ENCODE measurements around the gene BAIAP2L1.

Gene BAIAP2L1

GRCh38 chr7:98354052-98354451, 46.8 kb downstream of the BAIAP2L1 start:
- no peak for DNase-seq (ENCODE audit: low spot score)
- no peak for TF ChIP-seq CTCF (IDR thresholded peaks at IDR 0.05; ENCODE audit: extremely low read depth, missing control alignments)

- no peak for TF ChIP-seq CTCF (IDR thresholded peaks at IDR 0.05; ENCODE audit: extremely low read depth, missing control alignments)
- no peak for DNase-seq (ENCODE audit: low spot score)
Measured at GRCh38 chr7:98352621-98353020, 48.3 kb downstream of the BAIAP2L1 start.

- DNase-seq (ENCODE audit: low spot score): no peak
- no peak for TF ChIP-seq CTCF (IDR thresholded peaks at IDR 0.05; ENCODE audit: extremely low read depth, missing control alignments)
Measured at GRCh38 chr7:98351136-98351535, 49.8 kb downstream of the BAIAP2L1 start.

GRCh38 chr7:98348726-98349474, 52.0 kb downstream of the BAIAP2L1 start:
- DNase-seq (ENCODE audit: low spot score): no peak
- TF ChIP-seq CTCF (IDR thresholded peaks at IDR 0.05; ENCODE audit: extremely low read depth, missing control alignments): no peak

- no peak for DNase-seq (ENCODE audit: low spot score)
- no peak for TF ChIP-seq CTCF (IDR thresholded peaks at IDR 0.05; ENCODE audit: extremely low read depth, missing control alignments)
Measured at GRCh38 chr7:98346515-98347069, 54.3 kb downstream of the BAIAP2L1 start.

GRCh38 chr7:98341106-98341505, 59.8 kb downstream of the BAIAP2L1 start:
- no peak for TF ChIP-seq CTCF (IDR thresholded peaks at IDR 0.05; ENCODE audit: extremely low read depth, missing control alignments)
- DNase-seq (ENCODE audit: low spot score): no peak

GRCh38 chr7:98339043-98339442, 61.8 kb downstream of the BAIAP2L1 start:
- DNase-seq (ENCODE audit: low spot score): no peak
- no peak for TF ChIP-seq CTCF (IDR thresholded peaks at IDR 0.05; ENCODE audit: extremely low read depth, missing control alignments)

All from GM20000 (cell line).